ENCODE data around the gene MYO3A.

DNA sequence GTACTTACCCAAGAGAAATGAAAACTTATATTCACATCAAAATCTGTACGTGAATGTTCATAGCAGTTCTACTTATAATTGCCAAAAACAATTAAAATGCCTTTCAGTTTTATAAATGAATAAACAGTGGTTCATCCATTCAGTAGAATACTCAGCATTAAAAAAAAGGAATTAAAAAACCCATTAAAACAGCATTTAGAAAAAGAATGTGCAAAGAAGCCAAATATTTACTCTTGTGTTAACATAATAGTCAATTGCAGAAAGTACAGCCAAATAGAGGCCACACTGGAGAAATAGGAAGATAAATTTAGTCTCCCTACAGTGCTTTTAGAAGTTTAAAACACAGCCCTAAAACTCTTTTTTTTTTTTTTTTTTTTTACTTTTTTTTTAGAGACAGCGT, 54.6 kb downstream of the MYO3A start:
- TF ChIP-seq, protein P1, sequence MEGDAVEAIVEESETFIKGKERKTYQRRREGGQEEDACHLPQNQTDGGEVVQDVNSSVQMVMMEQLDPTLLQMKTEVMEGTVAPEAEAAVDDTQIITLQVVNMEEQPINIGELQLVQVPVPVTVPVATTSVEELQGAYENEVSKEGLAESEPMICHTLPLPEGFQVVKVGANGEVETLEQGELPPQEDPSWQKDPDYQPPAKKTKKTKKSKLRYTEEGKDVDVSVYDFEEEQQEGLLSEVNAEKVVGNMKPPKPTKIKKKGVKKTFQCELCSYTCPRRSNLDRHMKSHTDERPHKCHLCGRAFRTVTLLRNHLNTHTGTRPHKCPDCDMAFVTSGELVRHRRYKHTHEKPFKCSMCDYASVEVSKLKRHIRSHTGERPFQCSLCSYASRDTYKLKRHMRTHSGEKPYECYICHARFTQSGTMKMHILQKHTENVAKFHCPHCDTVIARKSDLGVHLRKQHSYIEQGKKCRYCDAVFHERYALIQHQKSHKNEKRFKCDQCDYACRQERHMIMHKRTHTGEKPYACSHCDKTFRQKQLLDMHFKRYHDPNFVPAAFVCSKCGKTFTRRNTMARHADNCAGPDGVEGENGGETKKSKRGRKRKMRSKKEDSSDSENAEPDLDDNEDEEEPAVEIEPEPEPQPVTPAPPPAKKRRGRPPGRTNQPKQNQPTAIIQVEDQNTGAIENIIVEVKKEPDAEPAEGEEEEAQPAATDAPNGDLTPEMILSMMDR (IDR thresholded peaks at IDR 0.05) = no peak
- TF ChIP-seq EZH2 (IDR thresholded peaks at IDR 0.05; ENCODE audit: borderline replicate concordance, insufficient read depth, low read depth, low read length, poor library complexity, severe bottlenecking) = no peak

Measured in B cell (primary cell).